GM20000 (cell line): ENCODE measurements around the gene PSORS1C1.

Experiments used
- DNase-seq: peaks from one replicate; pipeline ENCODE4 v3.0.0; 2012; ENCODE audit warnings: low spot score
- CTCF ChIP-seq: IDR thresholded peaks from 2 replicates; pipeline ENCODE4 v1.5.1; 2012; ENCODE audit warnings: mild to moderate bottlenecking, control low read depth; ENCODE audit errors: extremely low read depth, missing control alignments

PSORS1C1 gene

GRCh38 chr6:31076611-31077010 is 38.0 kb upstream of the PSORS1C1 start:
- no peak for TF ChIP-seq CTCF
- no peak for DNase-seq

- TF ChIP-seq CTCF, result peak; percentile 63
- DNase-seq, result peak; percentile 64
Measured at GRCh38 chr6:31079656-31080261, 34.8 kb upstream of the PSORS1C1 start.

- no peak for TF ChIP-seq CTCF
- no peak for DNase-seq
Measured at GRCh38 chr6:31081872-31082271, 32.7 kb upstream of the PSORS1C1 start.

GRCh38 chr6:31083742-31084354 is 30.8 kb upstream of the PSORS1C1 start:
- TF ChIP-seq CTCF, result peak; percentile 53
- peak; percentile 39 for DNase-seq

- TF ChIP-seq CTCF, result no peak
- no peak for DNase-seq
Measured at GRCh38 chr6:31086788-31087440, 27.7 kb upstream of the PSORS1C1 start.

- TF ChIP-seq CTCF, result peak; percentile 77
- DNase-seq, result peak; percentile 83
Measured at GRCh38 chr6:31087494-31088089, 27.0 kb upstream of the PSORS1C1 start.

GRCh38 chr6:31090275-31090972 is 24.2 kb upstream of the PSORS1C1 start:
- no peak for DNase-seq
- TF ChIP-seq CTCF, result no peak
